T-helper 1 cell (primary cell): ENCODE measurements around the gene LPA.
"Not testable (repeated sequence)": the region's sequence is repeated elsewhere in the genome, so short reads cannot be mapped to it uniquely, and the experiment has no call there.

ENCODE experiments used
- DNase-seq, 5 donors: peaks; one replicate each; pipeline ENCODE4 v3.0.0-alpha.2; 2012 to 2020
- total RNA-seq, 4 donors: gene quantifications; one replicate each; lab custom pipeline; 2026; lab: John Stamatoyannopoulos, UW

LPA gene
- 0 reads per million in 4 donors for total RNA-seq

- not testable (repeated sequence) for DNase-seq
These were observed at the start of gene LPA for GRCh38 chr6:160664198-160664597. Gene LPA (minus strand): TSS chr6:160664275. CDS start chr6:160664214, 61 bp downstream.

GRCh38 chr6:160708993-160709392 lies 44.9 kb upstream of the LPA start:
- not testable (repeated sequence) for DNase-seq

- DNase-seq = not testable (repeated sequence)
These were observed 40.6 kb upstream of the LPA start for GRCh38 chr6:160704688-160705087.

GRCh38 chr6:160701918-160702680 lies 38.0 kb upstream of the LPA start, which contains the start of gene PLG:
Gene PLG (plus strand): TSS chr6:160702244. CDS start chr6:160702305, 61 bp downstream.
- DNase-seq = not testable (repeated sequence)

GRCh38 chr6:160697826-160698225 lies 33.8 kb upstream of the LPA start:
- DNase-seq = no peak

GRCh38 chr6:160696884-160697283 lies 32.8 kb upstream of the LPA start:
- not testable (repeated sequence) for DNase-seq

- not testable (repeated sequence) for DNase-seq
These were observed 31.5 kb upstream of the LPA start for GRCh38 chr6:160695622-160696021.

GRCh38 chr6:160695025-160695424 lies 30.9 kb upstream of the LPA start:
- not testable (repeated sequence) for DNase-seq

- no peak for DNase-seq
These were observed 28.4 kb upstream of the LPA start for GRCh38 chr6:160692369-160692959.

GRCh38 chr6:160691617-160692016 lies 27.5 kb upstream of the LPA start:
- no peak for DNase-seq

- no peak for DNase-seq
These were observed 26.4 kb upstream of the LPA start for GRCh38 chr6:160690458-160690857.

GRCh38 chr6:160685762-160686450 lies 21.8 kb upstream of the LPA start:
- no peak for DNase-seq

GRCh38 chr6:160685101-160685761 lies 21.2 kb upstream of the LPA start:
- DNase-seq = not testable (repeated sequence)

- no peak for DNase-seq
These were observed 15.3 kb upstream of the LPA start for GRCh38 chr6:160679402-160679769.

GRCh38 chr6:160678744-160679401 lies 14.8 kb upstream of the LPA start:
- DNase-seq = no peak

- DNase-seq = no peak
These were observed 14.2 kb upstream of the LPA start for GRCh38 chr6:160678230-160678629.

GRCh38 chr6:160676418-160676817 lies 12.3 kb upstream of the LPA start:
- not testable (repeated sequence) for DNase-seq

- DNase-seq = no peak
These were observed 4.5 kb upstream of the LPA start for GRCh38 chr6:160668589-160668988.

- DNase-seq = peak in 3 of 5 donors; percentile 7 to 38 (median 19)
These were observed 3.8 kb upstream of the LPA start for GRCh38 chr6:160667639-160668481.

GRCh38 chr6:160662842-160663241 lies 1.2 kb downstream of the LPA start:
- DNase-seq = no peak

- no peak for DNase-seq
These were observed 1.6 kb downstream of the LPA start for GRCh38 chr6:160662429-160662828.
